Measurements from ENCODE around the gene UBE2H. TPM values are rescaled to one million over a fixed set of nuclear protein-coding genes. Genes with fewer than 3 reads are reported as not detected.
A peak's percentile ranks its signal among the peaks of the same experiment; 100 is the strongest.

The UBE2H gene
- total and polyA plus RNA-seq, 10 of the 15 experiments (the other 5 are each of a cell fraction or from before 2014, with no cell fraction given) = 15.6 to 75.5 (median 32.8) TPM

- BruUV-seq (replicated peaks) = no TSS peak
- POLR2A ChIA-PET = interaction anchor here (0.6 to 1.2 kb wide), 2 partner anchors 9 to 83 kb away, joined by 3 to 4 read pairs; no protein-coding TSS in a partner anchor
- TF ChIP-seq HDAC2 (IDR thresholded peaks at IDR 0.05) (no peak), HSF1 (IDR thresholded peaks at IDR 0.05; ENCODE audit: low read depth, low read length) (no peak), MAX (IDR thresholded peaks at IDR 0.05; ENCODE audit: low read depth, low read length) (no peak), MTA3 (IDR thresholded peaks at IDR 0.05; ENCODE audit: borderline replicate concordance, low read length) (no peak), BCL3 (IDR thresholded peaks at IDR 0.05; ENCODE audit: borderline replicate concordance, insufficient read depth, low read depth, low read length, poor library complexity, severe bottlenecking) (no peak), LARP7 (IDR thresholded peaks at IDR 0.05) (no peak), CHD1 (IDR thresholded peaks at IDR 0.05; ENCODE audit: low read depth, low read length) (no peak), SREBF2 (IDR thresholded peaks at IDR 0.05; ENCODE audit: low read length) (no peak), CBX5 (IDR thresholded peaks at IDR 0.05; ENCODE audit: low read depth) (no peak), NR2F1 (conservative IDR thresholded peaks at IDR 0.05) (no peak), E2F8 (IDR thresholded peaks at IDR 0.05; ENCODE audit: low read depth, partially characterized antibody) (no peak), EZH2 (IDR thresholded peaks at IDR 0.05; ENCODE audit: borderline replicate concordance, control insufficient read depth, low read depth, low read length) (no peak)
- TF ChIP-seq, protein P1, sequence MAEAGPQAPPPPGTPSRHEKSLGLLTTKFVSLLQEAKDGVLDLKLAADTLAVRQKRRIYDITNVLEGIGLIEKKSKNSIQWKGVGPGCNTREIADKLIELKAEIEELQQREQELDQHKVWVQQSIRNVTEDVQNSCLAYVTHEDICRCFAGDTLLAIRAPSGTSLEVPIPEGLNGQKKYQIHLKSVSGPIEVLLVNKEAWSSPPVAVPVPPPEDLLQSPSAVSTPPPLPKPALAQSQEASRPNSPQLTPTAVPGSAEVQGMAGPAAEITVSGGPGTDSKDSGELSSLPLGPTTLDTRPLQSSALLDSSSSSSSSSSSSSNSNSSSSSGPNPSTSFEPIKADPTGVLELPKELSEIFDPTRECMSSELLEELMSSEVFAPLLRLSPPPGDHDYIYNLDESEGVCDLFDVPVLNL (IDR thresholded peaks at IDR 0.05; ENCODE audit: low read depth, low read length) = no peak
- CTCF ChIA-PET = no interaction called here
- H3K27ac ChIP-seq (ENCODE audit: control insufficient read depth, insufficient read depth) = no peak overlapping the region
- peaks cover 24 to 28% of the 10 kb centered on the region in 2 experiments for H3K27me3 ChIP-seq (replicated peaks in 1 of 2; ENCODE audit: control insufficient read depth in 2 of 2, insufficient read depth in 2 of 2, low read length in 1 of 2)
- in situ Hi-C loops (cut with MboI) (no loop called here), intact Hi-C loops (cut with micrococcal nuclease; ENCODE audit: unreplicated experiment) (no loop called here)
- H3K4me3 ChIP-seq = 0 out of 2 replicates have a peak overlapping the region, but pooled peaks have one; percentile 55
- H2AFZ ChIP-seq (ENCODE audit: control insufficient read depth, low read depth, low read length) = no peak overlapping the region
- DNase-seq (ENCODE audit: low read depth, low spot score) = no peak
- RAD21 ChIA-PET (ENCODE audit: unreplicated experiment) = no interaction called here
- H4K20me1 ChIP-seq (ENCODE audit: control insufficient read depth, insufficient read depth) = no peaks in the 10 kb centered on the region
- H3K36me3 ChIP-seq (ENCODE audit: control insufficient read depth in 2 of 2, insufficient read depth in 2 of 2, low read length in 1 of 2) = no peaks in the 10 kb centered on the region
- no peaks in the 10 kb centered on the region; the same call in 2 of the 3 replicates for H3K9me3 ChIP-seq (replicated peaks; ENCODE audit: control insufficient read depth, insufficient read depth, low read length)
- H3K9ac ChIP-seq (ENCODE audit: control insufficient read depth, insufficient read depth, low read length) = no peak overlapping the region
- H3K79me2 ChIP-seq (ENCODE audit: control insufficient read depth, insufficient read depth, low read length) = no peaks in the 10 kb centered on the region
- ATAC-seq = peak; percentile 38
- WGBS (ENCODE audit: insufficient coverage, insufficient replicate concordance, low lambda C conversion rate, missing lambda C conversion rate) = 10% methylated on average over 39 of the region's 44 CpGs
- peak overlapping the region; percentile 79 for H3K4me2 ChIP-seq (ENCODE audit: control insufficient read depth, insufficient read depth)
- peaks cover 20% of the 10 kb centered on the region for H3K4me1 ChIP-seq (ENCODE audit: control insufficient read depth, insufficient read depth, low read length)
- SMC1A ChIA-PET (ENCODE audit: uncharacterized antibody, unreplicated experiment) = interaction anchor here (0.9 kb wide), 1 partner anchor 65 kb away, joined by 3 read pairs; no protein-coding TSS in a partner anchor
- no peak for FAIRE-seq
Observed at GRCh38 chr7:129785685-129786514, 166.9 kb downstream of the UBE2H start.

All from GM12878 (cell line).